ENCODE results near the gene EPHB2. TPM values are rescaled to one million over a fixed set of nuclear protein-coding genes. Genes with fewer than 3 reads are reported as not detected.

Gene EPHB2
- total and polyA plus RNA-seq, 2 of the 13 experiments (the other 11 are each of a cell fraction or from before 2014, with no cell fraction given) = 0.03 to 0.11 TPM

DNA sequence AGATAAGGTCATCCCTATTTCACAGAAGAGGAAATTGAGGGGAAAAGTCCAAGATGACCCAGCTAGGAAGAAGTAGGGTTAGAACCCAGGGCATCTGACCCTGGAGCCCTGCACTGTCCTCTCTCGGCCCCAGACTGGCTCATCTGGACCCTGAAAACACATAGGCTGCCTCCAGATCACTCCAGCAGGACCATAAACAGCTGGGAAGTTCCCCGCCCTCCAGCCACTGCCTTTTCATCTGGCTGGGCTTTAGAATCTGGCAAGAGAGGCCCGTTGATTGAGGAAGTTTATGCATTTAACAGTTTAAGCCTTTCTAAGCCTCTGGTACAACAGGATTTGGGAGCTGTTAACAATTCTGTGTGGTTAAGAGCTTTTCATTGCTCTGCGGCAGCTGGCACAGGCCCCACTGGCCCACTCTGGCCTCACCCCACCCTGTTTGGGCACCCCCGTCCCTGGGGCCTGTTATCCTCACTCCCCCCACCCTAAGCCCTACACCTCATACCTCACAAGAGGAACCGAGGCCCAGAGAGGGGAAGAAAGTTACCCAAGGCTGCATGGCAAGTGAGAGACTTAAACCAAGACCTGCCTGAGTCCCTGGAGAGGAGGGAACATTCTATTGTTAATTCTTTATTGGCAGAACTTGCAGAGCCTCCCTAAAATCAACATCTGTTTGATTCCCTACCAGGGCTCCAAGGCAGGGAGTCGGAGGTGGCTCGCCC lies 84.2 kb downstream of the EPHB2 start:
- Histone ChIP-seq H3K9me3 (ENCODE audit: low read length) (no peaks in the 10 kb centered on the region), H4K20me1 (ENCODE audit: insufficient read depth, low read length) (no peaks in the 10 kb centered on the region), H3K36me3 (replicated peaks in 1 of 2; ENCODE audit: control insufficient read depth in 1 of 2, insufficient read depth in 2 of 2, low read length in 2 of 2) (no peaks in the 10 kb centered on the region), H3K27ac (ENCODE audit: extremely low read length, insufficient read depth, low read length) (no peak overlapping the region), H3K79me2 (ENCODE audit: insufficient read depth, low read length) (no peaks in the 10 kb centered on the region), H3K4me1 (ENCODE audit: insufficient read depth, low read length) (peaks cover 15% of the 10 kb centered on the region), H3K27me3 (ENCODE audit: control insufficient read depth in 1 of 2, insufficient read depth in 2 of 2, low read length in 2 of 2) (peaks cover 1 to 21% of the 10 kb centered on the region in 2 experiments; a peak in 3 of 5 replicates), H2AFZ (ENCODE audit: low read length) (no peak overlapping the region), H3K9ac (ENCODE audit: insufficient read depth, low read depth, low read length) (no peak overlapping the region), H3K4me2 (ENCODE audit: low read depth, low read length) (no peak overlapping the region), H3K4me3 (replicated peaks in 1 of 3; ENCODE audit: insufficient read depth in 1 of 3, low read depth in 2 of 3, low read length in 3 of 3) (no peak overlapping the region)
- POLR2A ChIA-PET = interaction anchor here (0.6 kb wide), 1 partner anchor 143 kb away, joined by 3 read pairs; no protein-coding TSS in a partner anchor
- in situ Hi-C loops (cut with HindIII; ENCODE audit: extremely low pct_ligation_motif_present, low pct_unique_long_range_greater_than_20kb) = no loop called here
- DNase-seq (ENCODE audit: low spot score) (no peak), ATAC-seq (no peak), FAIRE-seq (no peak)
- BruUV-seq (replicated peaks) = no TSS peak
- CTCF ChIA-PET (ENCODE audit: low intra/inter-chr PET ratio, low total read pairs) = no interaction called here
- intact Hi-C loops (cut with micrococcal nuclease; ENCODE audit: unreplicated experiment) = no loop called here
- TF ChIP-seq ONECUT2 (CRISPR knock-in tag; IDR thresholded peaks at IDR 0.05) (no peak), FIP1L1 (IDR thresholded peaks at IDR 0.05; ENCODE audit: borderline replicate concordance, insufficient read depth, low read depth, low read length) (no peak), ZNF10 (CRISPR knock-in tag; IDR thresholded peaks at IDR 0.05; ENCODE audit: borderline replicate concordance, low read depth) (no peak), ZNF543 (CRISPR knock-in tag; IDR thresholded peaks at IDR 0.05) (no peak), GATAD2A (CRISPR knock-in tag; IDR thresholded peaks at IDR 0.05) (no peak), ZNF569 (CRISPR knock-in tag; IDR thresholded peaks at IDR 0.05; ENCODE audit: borderline replicate concordance) (no peak), ZNF296 (CRISPR knock-in tag; conservative IDR thresholded peaks at IDR 0.05) (no peak)
- TF ChIP-seq, protein P1, sequence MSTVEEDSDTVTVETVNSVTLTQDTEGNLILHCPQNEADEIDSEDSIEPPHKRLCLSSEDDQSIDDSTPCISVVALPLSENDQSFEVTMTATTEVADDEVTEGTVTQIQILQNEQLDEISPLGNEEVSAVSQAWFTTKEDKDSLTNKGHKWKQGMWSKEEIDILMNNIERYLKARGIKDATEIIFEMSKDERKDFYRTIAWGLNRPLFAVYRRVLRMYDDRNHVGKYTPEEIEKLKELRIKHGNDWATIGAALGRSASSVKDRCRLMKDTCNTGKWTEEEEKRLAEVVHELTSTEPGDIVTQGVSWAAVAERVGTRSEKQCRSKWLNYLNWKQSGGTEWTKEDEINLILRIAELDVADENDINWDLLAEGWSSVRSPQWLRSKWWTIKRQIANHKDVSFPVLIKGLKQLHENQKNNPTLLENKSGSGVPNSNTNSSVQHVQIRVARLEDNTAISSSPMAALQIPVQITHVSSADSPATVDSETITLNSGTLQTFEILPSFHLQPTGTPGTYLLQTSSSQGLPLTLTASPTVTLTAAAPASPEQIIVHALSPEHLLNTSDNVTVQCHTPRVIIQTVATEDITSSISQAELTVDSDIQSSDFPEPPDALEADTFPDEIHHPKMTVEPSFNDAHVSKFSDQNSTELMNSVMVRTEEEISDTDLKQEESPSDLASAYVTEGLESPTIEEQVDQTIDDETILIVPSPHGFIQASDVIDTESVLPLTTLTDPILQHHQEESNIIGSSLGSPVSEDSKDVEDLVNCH (CRISPR knock-in tag; IDR thresholded peaks at IDR 0.05) = no peak
- TF ChIP-seq, protein P2, sequence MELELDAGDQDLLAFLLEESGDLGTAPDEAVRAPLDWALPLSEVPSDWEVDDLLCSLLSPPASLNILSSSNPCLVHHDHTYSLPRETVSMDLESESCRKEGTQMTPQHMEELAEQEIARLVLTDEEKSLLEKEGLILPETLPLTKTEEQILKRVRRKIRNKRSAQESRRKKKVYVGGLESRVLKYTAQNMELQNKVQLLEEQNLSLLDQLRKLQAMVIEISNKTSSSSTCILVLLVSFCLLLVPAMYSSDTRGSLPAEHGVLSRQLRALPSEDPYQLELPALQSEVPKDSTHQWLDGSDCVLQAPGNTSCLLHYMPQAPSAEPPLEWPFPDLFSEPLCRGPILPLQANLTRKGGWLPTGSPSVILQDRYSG (CRISPR knock-in tag; IDR thresholded peaks at IDR 0.05) = no peak
- TF ChIP-seq, protein P3, sequence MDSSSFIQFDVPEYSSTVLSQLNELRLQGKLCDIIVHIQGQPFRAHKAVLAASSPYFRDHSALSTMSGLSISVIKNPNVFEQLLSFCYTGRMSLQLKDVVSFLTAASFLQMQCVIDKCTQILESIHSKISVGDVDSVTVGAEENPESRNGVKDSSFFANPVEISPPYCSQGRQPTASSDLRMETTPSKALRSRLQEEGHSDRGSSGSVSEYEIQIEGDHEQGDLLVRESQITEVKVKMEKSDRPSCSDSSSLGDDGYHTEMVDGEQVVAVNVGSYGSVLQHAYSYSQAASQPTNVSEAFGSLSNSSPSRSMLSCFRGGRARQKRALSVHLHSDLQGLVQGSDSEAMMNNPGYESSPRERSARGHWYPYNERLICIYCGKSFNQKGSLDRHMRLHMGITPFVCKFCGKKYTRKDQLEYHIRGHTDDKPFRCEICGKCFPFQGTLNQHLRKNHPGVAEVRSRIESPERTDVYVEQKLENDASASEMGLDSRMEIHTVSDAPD (CRISPR knock-in tag; IDR thresholded peaks at IDR 0.05) = no peak
- WGBS (ENCODE audit: low lambda C conversion rate) = 30% methylated on average over 4 of the region's 8 CpGs

Measured in HepG2 (cell line).